Measurements from ENCODE around the gene SIPA1L3.

GRCh38 chr19:37946132-37946531, 39.1 kb downstream of the SIPA1L3 start:
- TF ChIP-seq CTCF (IDR thresholded peaks at IDR 0.05) (no peak), POLR2A (IDR thresholded peaks at IDR 0.05) (no peak)

Measured in breast epithelium (tissue), 3 donors.